ENCODE data around the gene ADAMTS6. TPM values are rescaled to one million over a fixed set of nuclear protein-coding genes. Genes with fewer than 3 reads are reported as not detected.
"Not testable (repeated sequence)": the region's sequence is repeated elsewhere in the genome, so short reads cannot be mapped to it uniquely, and the experiment has no call there.

ADAMTS6 gene
- total RNA-seq, 1 experiment from 2014 or later = 2.1 TPM

GRCh38 chr5:65370505-65370904 is 111.2 kb downstream of the ADAMTS6 start:
- not testable (repeated sequence) for DNase-seq (ENCODE audit: low spot score)

- no peak for DNase-seq (ENCODE audit: low spot score)
Observed at GRCh38 chr5:65366655-65367054, 115.1 kb downstream of the ADAMTS6 start.

GRCh38 chr5:65364907-65365306 is 116.8 kb downstream of the ADAMTS6 start:
- peak; percentile 8 for DNase-seq (ENCODE audit: low spot score)

- DNase-seq (ENCODE audit: low spot score) = no peak
Observed at GRCh38 chr5:65363499-65363898, 118.2 kb downstream of the ADAMTS6 start.

GRCh38 chr5:65359981-65360380 is 121.7 kb downstream of the ADAMTS6 start:
- no peak for DNase-seq (ENCODE audit: low spot score)

GRCh38 chr5:65359569-65359968 is 122.2 kb downstream of the ADAMTS6 start:
- no peak for DNase-seq (ENCODE audit: low spot score)

GRCh38 chr5:65356274-65356673 is 125.4 kb downstream of the ADAMTS6 start:
- no peak for DNase-seq (ENCODE audit: low spot score)

GRCh38 chr5:65355301-65355700 is 126.4 kb downstream of the ADAMTS6 start:
- DNase-seq (ENCODE audit: low spot score) = no peak

- DNase-seq (ENCODE audit: low spot score) = no peak
Observed at GRCh38 chr5:65341835-65342234, 139.9 kb downstream of the ADAMTS6 start.

GRCh38 chr5:65338606-65339151 is 143.0 kb downstream of the ADAMTS6 start:
- DNase-seq (ENCODE audit: low spot score) = no peak

GRCh38 chr5:65334077-65334476 is 147.6 kb downstream of the ADAMTS6 start:
- no peak for DNase-seq (ENCODE audit: low spot score)

- no peak for DNase-seq (ENCODE audit: low spot score)
Observed at GRCh38 chr5:65332591-65332990, 149.1 kb downstream of the ADAMTS6 start.

- no peak for DNase-seq (ENCODE audit: low spot score)
Observed at GRCh38 chr5:65329266-65329665, 152.5 kb downstream of the ADAMTS6 start.

GRCh38 chr5:65327582-65327981 is 154.1 kb downstream of the ADAMTS6 start:
- DNase-seq (ENCODE audit: low spot score) = no peak

GRCh38 chr5:65326922-65327321 is 154.8 kb downstream of the ADAMTS6 start:
- peak; percentile 3 for DNase-seq (ENCODE audit: low spot score)

- no peak for DNase-seq (ENCODE audit: low spot score)
Observed at GRCh38 chr5:65324226-65324625, 157.5 kb downstream of the ADAMTS6 start.

- not testable (repeated sequence) for DNase-seq (ENCODE audit: low spot score)
Observed at GRCh38 chr5:65320704-65321103, 161.0 kb downstream of the ADAMTS6 start.

- no peak for DNase-seq (ENCODE audit: low spot score)
Observed at GRCh38 chr5:65320250-65320649, 161.5 kb downstream of the ADAMTS6 start.

- no peak for DNase-seq (ENCODE audit: low spot score)
Observed at GRCh38 chr5:65307931-65308330, 173.8 kb downstream of the ADAMTS6 start.

GRCh38 chr5:65307088-65307487 is 174.6 kb downstream of the ADAMTS6 start:
- DNase-seq (ENCODE audit: low spot score) = no peak

- DNase-seq (ENCODE audit: low spot score) = no peak
Observed at GRCh38 chr5:65305913-65306312, 175.8 kb downstream of the ADAMTS6 start.

- peak; percentile 9 for DNase-seq (ENCODE audit: low spot score)
Observed at GRCh38 chr5:65299861-65300260, 181.9 kb downstream of the ADAMTS6 start.

GRCh38 chr5:65296067-65296466 is 185.7 kb downstream of the ADAMTS6 start:
- DNase-seq (ENCODE audit: low spot score) = no peak

- no peak for DNase-seq (ENCODE audit: low spot score)
Observed at GRCh38 chr5:65292196-65292595, 189.5 kb downstream of the ADAMTS6 start.

Measured in H4 (cell line).